ENCODE results near the gene C19orf73. TPM values are rescaled to one million over a fixed set of nuclear protein-coding genes. Genes with fewer than 3 reads are reported as not detected.

C19orf73 gene
- total RNA-seq, 1 experiment from 2014 or later, result 2.2 TPM

DNA sequence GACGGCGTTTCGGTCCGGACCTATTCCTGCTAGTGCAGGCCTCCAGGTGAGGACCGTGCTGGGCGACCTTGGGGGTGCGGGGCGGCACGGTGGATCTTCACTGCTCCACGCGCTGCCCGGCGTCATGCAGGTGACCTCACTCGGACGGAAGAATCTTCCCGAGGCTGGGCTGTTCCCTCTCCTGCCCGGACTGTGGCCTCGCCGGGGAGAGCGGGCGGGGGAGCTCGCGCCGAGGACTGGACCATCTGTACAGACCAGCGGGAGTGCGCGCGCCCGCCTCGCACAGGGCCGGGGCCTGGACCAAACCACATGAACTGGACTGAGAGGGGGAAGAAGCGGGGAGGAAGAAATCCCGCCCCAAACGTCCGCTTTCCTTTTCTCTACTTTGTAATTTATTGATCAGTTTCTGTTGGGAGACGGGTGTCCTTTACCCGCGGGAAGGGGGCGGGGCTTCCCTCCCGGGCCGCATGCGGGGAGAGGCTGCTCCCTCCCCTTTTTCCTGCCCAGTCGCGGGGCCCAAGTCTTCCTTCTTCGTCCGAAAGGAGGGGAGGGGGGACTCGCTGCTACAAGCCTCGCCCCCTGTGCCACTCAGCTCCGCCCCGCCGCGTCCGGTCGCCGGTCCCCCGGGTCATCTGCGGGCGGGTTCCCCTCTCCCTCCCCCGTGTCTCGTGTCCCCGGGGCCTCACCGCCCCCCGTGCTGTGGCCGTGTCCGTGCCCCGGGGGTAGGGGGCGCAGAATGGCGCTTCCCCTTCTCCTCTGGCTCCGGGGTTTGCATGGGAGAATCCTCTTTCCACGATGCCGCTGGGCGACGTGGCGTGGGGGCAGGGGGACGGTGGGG, 31.4 kb upstream of the C19orf73 start (continued):
- no peak for TF ChIP-seq EZH2phosphoT487 (IDR thresholded peaks at IDR 0.05; ENCODE audit: borderline replicate concordance)
- no peak for TF ChIP-seq CEBPB (IDR thresholded peaks at IDR 0.05; ENCODE audit: low read depth)
- TF ChIP-seq CBX3 (IDR thresholded peaks at IDR 0.05; ENCODE audit: low read depth), result no peak
- peak; percentile 43 for TF ChIP-seq JUND (IDR thresholded peaks at IDR 0.05)
- TF ChIP-seq POLR2AphosphoS5 (IDR thresholded peaks at IDR 0.05; ENCODE audit: low read depth, low read length), result peak; percentile 58
- no peak for TF ChIP-seq EGR1 (IDR thresholded peaks at IDR 0.05; ENCODE audit: low read depth)

GRCh38 chr19:49149652-49150105, 30.7 kb upstream of the C19orf73 start:
- ChIA-PET RAD21 (ENCODE audit: low non-redundant PET in 1 of 2, low total read pairs in 2 of 2, uncharacterized antibody in 2 of 2, unreplicated experiment in 2 of 2) (interaction anchor here (0.9 to 1.0 kb wide), 2 partner anchors 52 to 59 kb away, joined by 3 read pairs; no protein-coding TSS in a partner anchor), POLR2A (interaction anchor here (0.8 to 2.3 kb wide), 7 partner anchors 11 to 59 kb away, joined by 3 to 8 read pairs (median 5); partner anchors contain the start of gene LIN7B), CTCF (interaction anchor here (1.3 to 3.0 kb wide), 3 partner anchors 14 to 52 kb away, joined by 5 to 17 read pairs (median 10); no protein-coding TSS in a partner anchor)
- no peak overlapping the region for H2AFZ ChIP-seq (ENCODE audit: low read depth, low read length, poor library complexity, severe bottlenecking)
- H3K9ac ChIP-seq (ENCODE audit: low read length), result peak overlapping the region; percentile 98
- H3K4me2 ChIP-seq (ENCODE audit: low read length), result peak overlapping the region; percentile 99
- no peaks in the 10 kb centered on the region for H4K20me1 ChIP-seq (ENCODE audit: insufficient read depth)
- H3K4me1 ChIP-seq (ENCODE audit: control insufficient read depth in 1 of 2, insufficient read depth in 2 of 2, low read length in 2 of 2), result peaks cover 25 to 57% of the 10 kb centered on the region in 2 experiments
- H3K27me3 ChIP-seq (ENCODE audit: insufficient read depth, low read length), result no peaks in the 10 kb centered on the region
- H3K79me2 ChIP-seq (ENCODE audit: insufficient read depth, low read length), result no peaks in the 10 kb centered on the region
- BruUV-seq (replicated peaks), result no TSS peak
- no peaks in the 10 kb centered on the region for H3K9me3 ChIP-seq (ENCODE audit: control insufficient read depth in 1 of 2, insufficient read depth in 1 of 2, low read depth in 1 of 2, low read length in 2 of 2)
- no peaks in the 10 kb centered on the region for H3K36me3 ChIP-seq (ENCODE audit: control insufficient read depth in 1 of 2, insufficient read depth in 2 of 2, low read length in 2 of 2)
- H3K27ac ChIP-seq (ENCODE audit: low read depth, low read length), result peak overlapping the region; percentile 94
- ATAC-seq (peak; percentile 15), DNase-seq (ENCODE audit: low read depth, low spot score) (peak; percentile 85)
- H3K4me3 ChIP-seq (replicated peaks in 1 of 2; ENCODE audit: low read depth in 1 of 2, low read length in 2 of 2), result peak overlapping the region; percentile 90 to 95
- no peaks in the 10 kb centered on the region for H3K9me2 ChIP-seq (ENCODE audit: insufficient read depth)
- intact Hi-C loops (cut with micrococcal nuclease), result loop anchor here (1.0 kb wide), 1 partner anchor 52 kb away; no protein-coding TSS in a partner anchor
- TF ChIP-seq TCF7L2 (IDR thresholded peaks at IDR 0.05; ENCODE audit: borderline replicate concordance, extremely low read depth, insufficient read depth, insufficient read length), result peak; percentile 64
- no peak for TF ChIP-seq EZH2 (IDR thresholded peaks at IDR 0.05)
- TF ChIP-seq RAD21 (IDR thresholded peaks at IDR 0.05; ENCODE audit: low read depth), result no peak
- TF ChIP-seq CBX3 (IDR thresholded peaks at IDR 0.05; ENCODE audit: low read depth), result no peak
- TF ChIP-seq, protein P1, sequence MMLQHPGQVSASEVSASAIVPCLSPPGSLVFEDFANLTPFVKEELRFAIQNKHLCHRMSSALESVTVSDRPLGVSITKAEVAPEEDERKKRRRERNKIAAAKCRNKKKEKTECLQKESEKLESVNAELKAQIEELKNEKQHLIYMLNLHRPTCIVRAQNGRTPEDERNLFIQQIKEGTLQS (IDR thresholded peaks at IDR 0.05), result no peak
- peak; percentile 67; the same call in 1 of the 2 replicates for TF ChIP-seq SIN3A (IDR thresholded peaks at IDR 0.05; ENCODE audit: low read depth)
- TF ChIP-seq, protein P2, sequence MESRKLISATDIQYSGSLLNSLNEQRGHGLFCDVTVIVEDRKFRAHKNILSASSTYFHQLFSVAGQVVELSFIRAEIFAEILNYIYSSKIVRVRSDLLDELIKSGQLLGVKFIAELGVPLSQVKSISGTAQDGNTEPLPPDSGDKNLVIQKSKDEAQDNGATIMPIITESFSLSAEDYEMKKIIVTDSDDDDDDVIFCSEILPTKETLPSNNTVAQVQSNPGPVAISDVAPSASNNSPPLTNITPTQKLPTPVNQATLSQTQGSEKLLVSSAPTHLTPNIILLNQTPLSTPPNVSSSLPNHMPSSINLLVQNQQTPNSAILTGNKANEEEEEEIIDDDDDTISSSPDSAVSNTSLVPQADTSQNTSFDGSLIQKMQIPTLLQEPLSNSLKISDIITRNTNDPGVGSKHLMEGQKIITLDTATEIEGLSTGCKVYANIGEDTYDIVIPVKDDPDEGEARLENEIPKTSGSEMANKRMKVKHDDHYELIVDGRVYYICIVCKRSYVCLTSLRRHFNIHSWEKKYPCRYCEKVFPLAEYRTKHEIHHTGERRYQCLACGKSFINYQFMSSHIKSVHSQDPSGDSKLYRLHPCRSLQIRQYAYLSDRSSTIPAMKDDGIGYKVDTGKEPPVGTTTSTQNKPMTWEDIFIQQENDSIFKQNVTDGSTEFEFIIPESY (IDR thresholded peaks at IDR 0.05; ENCODE audit: extremely low read depth, insufficient replicate concordance, low read length), result no peak
- TF ChIP-seq ZNF274 (IDR thresholded peaks at IDR 0.05; ENCODE audit: low read depth, low read length), result no peak
- peak; percentile 64 for TF ChIP-seq SP1 (IDR thresholded peaks at IDR 0.05; ENCODE audit: low read depth)
- TF ChIP-seq CEBPB (IDR thresholded peaks at IDR 0.05; ENCODE audit: low read depth), result no peak
- no peak for TF ChIP-seq POLR2AphosphoS5 (IDR thresholded peaks at IDR 0.05; ENCODE audit: low read depth, low read length)
- no peak for TF ChIP-seq YY1 (IDR thresholded peaks at IDR 0.05; ENCODE audit: extremely low read depth, insufficient replicate concordance, low read depth, low read length)
- no peak for TF ChIP-seq FOSL1 (IDR thresholded peaks at IDR 0.05; ENCODE audit: low read depth)
- TF ChIP-seq JUND (IDR thresholded peaks at IDR 0.05), result peak; percentile 68
- peak; percentile 66 for TF ChIP-seq POLR2A (IDR thresholded peaks at IDR 0.05; ENCODE audit: borderline replicate concordance, extremely low read depth, insufficient read depth, insufficient read length)
- no peak for TF ChIP-seq CTCF (IDR thresholded peaks at IDR 0.05 in 2 of 3, conservative IDR thresholded peaks at IDR 0.05 in 1 of 3; ENCODE audit: borderline replicate concordance in 1 of 3, insufficient read depth in 1 of 3, low read depth in 2 of 3, low read length in 2 of 3)
- no peak for TF ChIP-seq SRF (IDR thresholded peaks at IDR 0.05; ENCODE audit: low read depth)
- no peak for TF ChIP-seq EGR1 (IDR thresholded peaks at IDR 0.05; ENCODE audit: low read depth)
- no peak for TF ChIP-seq ELF1 (IDR thresholded peaks at IDR 0.05; ENCODE audit: borderline replicate concordance, low read depth)
